Loucy (cell line): ENCODE measurements around the gene CDC42BPA.

Experiments used
- CTCF ChIP-seq: fragments of 200-600 bp; sonication (generic); conservative IDR thresholded peaks from 2 replicates; pipeline ENCODE4 v1.5.1; 2014; ENCODE audit warnings: mild to moderate bottlenecking, antibody characterized with exemption, low read length
- EZH2phosphoT487 ChIP-seq: fragments of 200-600 bp; IDR thresholded peaks from 2 replicates; pipeline ENCODE4 v1.6.1; 2018; ENCODE audit warnings: antibody characterized with exemption, mild to moderate bottlenecking, moderate library complexity, borderline replicate concordance

GRCh38 chr1:227066999-227067398 is 251.3 kb downstream of the CDC42BPA start:
- no peak for TF ChIP-seq CTCF
- TF ChIP-seq EZH2phosphoT487, result no peak
